Epidermal melanocyte (primary cell): ENCODE results near the gene INS.
A peak's percentile ranks its signal among the peaks of the same experiment; 100 is the strongest.
"Not testable (repeated sequence)": the region's sequence is repeated elsewhere in the genome, so short reads cannot be mapped to it uniquely, and the experiment has no call there.

ENCODE experiments used
- DNase-seq: peaks from one replicate; pipeline ENCODE4 v3.0.0; 2011; ENCODE audit warnings: low spot score; ENCODE audit not compliant: insufficient read length

Gene INS

GRCh38 chr11:2199466-2200341 is 38.7 kb upstream of the INS start:
- no peak for DNase-seq

- DNase-seq = no peak
These were observed 37.8 kb upstream of the INS start for GRCh38 chr11:2198621-2199365.

GRCh38 chr11:2197771-2198520 is 36.9 kb upstream of the INS start:
- no peak for DNase-seq

- peak; percentile 77 for DNase-seq
These were observed 36.2 kb upstream of the INS start for GRCh38 chr11:2196970-2197770.

- DNase-seq = no peak
These were observed 34.7 kb upstream of the INS start for GRCh38 chr11:2195756-2196088.

GRCh38 chr11:2194877-2195755 is 34.1 kb upstream of the INS start:
- DNase-seq = no peak

- DNase-seq = not testable (repeated sequence)
These were observed 33.0 kb upstream of the INS start for GRCh38 chr11:2193888-2194595.

- DNase-seq = no peak
These were observed 32.3 kb upstream of the INS start for GRCh38 chr11:2193099-2193887.

- DNase-seq = no peak
These were observed 31.4 kb upstream of the INS start for GRCh38 chr11:2192435-2192834.

GRCh38 chr11:2191883-2192282 is 30.9 kb upstream of the INS start:
- DNase-seq = no peak

GRCh38 chr11:2190657-2191471 is 29.9 kb upstream of the INS start:
- no peak for DNase-seq

GRCh38 chr11:2189938-2190656 is 29.1 kb upstream of the INS start:
- DNase-seq = no peak

- DNase-seq = no peak
These were observed 27.7 kb upstream of the INS start for GRCh38 chr11:2188745-2189144.

- no peak for DNase-seq
These were observed 26.3 kb upstream of the INS start for GRCh38 chr11:2187280-2187707.

- DNase-seq = no peak
These were observed 25.8 kb upstream of the INS start for GRCh38 chr11:2186669-2187279.

GRCh38 chr11:2185324-2186085 is 24.5 kb upstream of the INS start:
- no peak for DNase-seq
